ENCODE results near the gene RNF44.

DNA sequence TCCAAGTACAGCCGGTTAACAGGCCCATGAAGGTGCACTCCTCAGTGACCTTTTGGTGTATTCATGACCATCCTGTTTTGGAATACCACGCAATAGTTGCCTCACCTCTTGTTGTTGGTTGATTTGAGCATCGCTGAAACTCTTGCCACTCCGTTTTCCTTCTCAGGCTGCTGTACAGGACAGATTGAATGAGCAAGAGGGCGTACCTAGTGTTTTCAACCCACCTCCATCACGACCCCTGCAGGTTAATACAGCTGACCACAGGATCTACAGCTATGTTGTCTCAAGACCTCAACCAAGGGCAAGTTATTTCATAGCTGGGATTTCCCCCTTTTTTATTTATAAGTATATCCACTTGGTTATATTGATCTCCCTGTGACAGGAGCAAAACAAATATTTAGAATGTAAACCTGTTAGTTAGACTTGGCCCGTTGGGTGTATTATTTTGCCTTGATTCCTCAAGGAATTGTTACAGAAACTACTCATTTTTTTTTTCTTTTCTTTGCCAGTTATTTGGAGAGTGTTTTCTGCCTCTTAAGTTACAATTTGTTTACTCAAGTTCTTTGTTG lies 50.9 kb downstream of the RNF44 start:
- TF ChIP-seq, protein P1, sequence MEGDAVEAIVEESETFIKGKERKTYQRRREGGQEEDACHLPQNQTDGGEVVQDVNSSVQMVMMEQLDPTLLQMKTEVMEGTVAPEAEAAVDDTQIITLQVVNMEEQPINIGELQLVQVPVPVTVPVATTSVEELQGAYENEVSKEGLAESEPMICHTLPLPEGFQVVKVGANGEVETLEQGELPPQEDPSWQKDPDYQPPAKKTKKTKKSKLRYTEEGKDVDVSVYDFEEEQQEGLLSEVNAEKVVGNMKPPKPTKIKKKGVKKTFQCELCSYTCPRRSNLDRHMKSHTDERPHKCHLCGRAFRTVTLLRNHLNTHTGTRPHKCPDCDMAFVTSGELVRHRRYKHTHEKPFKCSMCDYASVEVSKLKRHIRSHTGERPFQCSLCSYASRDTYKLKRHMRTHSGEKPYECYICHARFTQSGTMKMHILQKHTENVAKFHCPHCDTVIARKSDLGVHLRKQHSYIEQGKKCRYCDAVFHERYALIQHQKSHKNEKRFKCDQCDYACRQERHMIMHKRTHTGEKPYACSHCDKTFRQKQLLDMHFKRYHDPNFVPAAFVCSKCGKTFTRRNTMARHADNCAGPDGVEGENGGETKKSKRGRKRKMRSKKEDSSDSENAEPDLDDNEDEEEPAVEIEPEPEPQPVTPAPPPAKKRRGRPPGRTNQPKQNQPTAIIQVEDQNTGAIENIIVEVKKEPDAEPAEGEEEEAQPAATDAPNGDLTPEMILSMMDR (IDR thresholded peaks at IDR 0.05) = no peak
- no peak for TF ChIP-seq EZH2 (IDR thresholded peaks at IDR 0.05)

Data from neural progenitor cell (in vitro differentiated cells).